KMS-11 (cell line): ENCODE results near the gene ZMPSTE24.

Experiments used
- H2AFZ ChIP-seq: fragments of 200-600 bp; sonication (generic); 2 replicates; pipeline ENCODE4 v1.6.1; 2016; ENCODE audit warnings: antibody characterized with exemption, mixed run types, low read depth
- H3K27ac ChIP-seq: fragments of 200-600 bp; sonication (generic); 2 replicates; pipeline ENCODE4 v1.6.1; 2016; ENCODE audit warnings: mild to moderate bottlenecking, mixed run types
- H3K27me3 ChIP-seq: fragments of 200-600 bp; sonication (generic); 2 replicates; pipeline ENCODE4 v1.6.1; 2017; ENCODE audit warnings: mild to moderate bottlenecking, low read depth, mixed run types, moderate library complexity; ENCODE audit not compliant: insufficient read depth
- H3K36me3 ChIP-seq: fragments of 200-600 bp; sonication (generic); 2 replicates; pipeline ENCODE4 v1.6.1; 2017; ENCODE audit warnings: mild to moderate bottlenecking, mixed run types; ENCODE audit not compliant: insufficient read depth
- H3K4me1 ChIP-seq: fragments of 200-600 bp; sonication (generic); 2 replicates; pipeline ENCODE4 v1.6.1; 2016; ENCODE audit warnings: mild to moderate bottlenecking, low read depth, mixed run types; ENCODE audit not compliant: poor library complexity, severe bottlenecking
- H3K4me2 ChIP-seq: fragments of 200-600 bp; sonication (generic); 2 replicates; pipeline ENCODE4 v1.7.0; 2016; ENCODE audit warnings: mild to moderate bottlenecking, mixed run types
- H3K4me3 ChIP-seq: fragments of 200-600 bp; sonication (generic); IDR thresholded peaks from 2 replicates; pipeline ENCODE4 v1.6.1; 2017; ENCODE audit warnings: low read depth, low read length, mixed read lengths; ENCODE audit not compliant: insufficient read depth
- H3K79me2 ChIP-seq: fragments of 200-600 bp; sonication (generic); 2 replicates; pipeline ENCODE4 v1.6.1; 2016; ENCODE audit warnings: low read depth, mixed run types; ENCODE audit not compliant: insufficient read depth
- H3K9ac ChIP-seq: fragments of 200-600 bp; sonication (generic); 2 replicates; pipeline ENCODE4 v1.6.1; 2016; ENCODE audit warnings: mild to moderate bottlenecking, mixed run types
- H4K20me1 ChIP-seq: fragments of 200-600 bp; sonication (generic); 2 replicates; pipeline ENCODE4 v1.6.1; 2016; ENCODE audit warnings: mild to moderate bottlenecking, mixed run types; ENCODE audit not compliant: insufficient read depth
- CTCF ChIP-seq: fragments of 200-600 bp; sonication (generic); conservative IDR thresholded peaks from 2 replicates; pipeline ENCODE4 v1.6.1; 2017; ENCODE audit warnings: low read depth, mild to moderate bottlenecking, antibody characterized with exemption, low read length, moderate library complexity, mixed read lengths

ZMPSTE24 gene

GRCh38 chr1:40270152-40270834 lies 12.3 kb downstream of the ZMPSTE24 start:
- Histone ChIP-seq H4K20me1 (no peaks in the 10 kb centered on the region), H3K79me2 (peaks cover 11% of the 10 kb centered on the region; the same call in 1 of the 2 replicates), H3K9ac (no peak overlapping the region), H3K4me1 (no peaks in the 10 kb centered on the region), H3K27me3 (no peaks in the 10 kb centered on the region), H3K27ac (no peak overlapping the region), H3K4me2 (no peak overlapping the region), H2AFZ (no peak overlapping the region), H3K36me3 (0 out of 2 replicates have a peak, but pooled peaks cover 11% of the 10 kb centered on the region), H3K4me3 (no peak overlapping the region)
- no peak for TF ChIP-seq CTCF

- Histone ChIP-seq H3K36me3 (0 out of 2 replicates have a peak, but pooled peaks cover 11% of the 10 kb centered on the region), H3K9ac (no peak overlapping the region), H2AFZ (no peak overlapping the region), H3K27me3 (no peaks in the 10 kb centered on the region), H4K20me1 (no peaks in the 10 kb centered on the region), H3K27ac (no peak overlapping the region), H3K79me2 (no peaks in the 10 kb centered on the region), H3K4me3 (no peak overlapping the region), H3K4me2 (no peak overlapping the region), H3K4me1 (no peaks in the 10 kb centered on the region)
- no peak for TF ChIP-seq CTCF
These were observed 14.7 kb downstream of the ZMPSTE24 start for GRCh38 chr1:40272653-40273213.

GRCh38 chr1:40273547-40274166 lies 15.6 kb downstream of the ZMPSTE24 start:
- no peak overlapping the region for H3K4me2 ChIP-seq
- H3K27ac ChIP-seq, result no peak overlapping the region
- no peaks in the 10 kb centered on the region for H3K79me2 ChIP-seq
- H2AFZ ChIP-seq, result no peak overlapping the region
- H3K36me3 ChIP-seq, result 0 out of 2 replicates have a peak, but pooled peaks cover 11% of the 10 kb centered on the region
- H4K20me1 ChIP-seq, result no peaks in the 10 kb centered on the region
- H3K4me1 ChIP-seq, result no peaks in the 10 kb centered on the region
- no peak overlapping the region for H3K4me3 ChIP-seq
- no peaks in the 10 kb centered on the region for H3K27me3 ChIP-seq
- TF ChIP-seq CTCF, result no peak
- H3K9ac ChIP-seq, result no peak overlapping the region

- Histone ChIP-seq H3K4me2 (no peak overlapping the region), H2AFZ (no peak overlapping the region), H3K36me3 (0 out of 2 replicates have a peak, but pooled peaks cover 11% of the 10 kb centered on the region), H3K9ac (no peak overlapping the region), H3K4me3 (no peak overlapping the region), H3K79me2 (no peaks in the 10 kb centered on the region), H3K27me3 (no peaks in the 10 kb centered on the region), H3K4me1 (no peaks in the 10 kb centered on the region), H3K27ac (no peak overlapping the region), H4K20me1 (no peaks in the 10 kb centered on the region)
- TF ChIP-seq CTCF, result no peak
These were observed 16.3 kb downstream of the ZMPSTE24 start for GRCh38 chr1:40274331-40274730.
